ENCODE data around the gene TMEM74B.
A peak's percentile ranks its signal among the peaks of the same experiment; 100 is the strongest.

TMEM74B gene

DNA sequence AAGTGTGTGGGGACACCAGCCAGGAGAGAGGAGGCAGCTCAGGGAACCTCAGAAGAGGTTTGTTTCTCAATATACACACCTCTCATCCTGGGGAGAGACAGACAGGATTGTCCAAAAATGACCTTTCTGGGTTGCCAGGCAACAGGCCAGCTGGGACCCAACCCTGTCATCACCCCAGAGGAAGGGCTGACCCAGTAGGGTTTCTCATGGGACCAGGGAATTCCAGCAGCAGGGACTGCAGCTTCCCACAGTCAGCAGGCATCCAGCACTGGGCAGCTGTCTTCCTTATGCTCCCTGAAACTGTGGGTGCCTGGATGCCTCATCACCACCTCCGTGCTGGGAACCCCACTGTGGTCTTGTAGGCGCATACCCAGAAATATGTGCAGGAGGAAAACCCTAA lies 19.8 kb upstream of the TMEM74B start:
- no peak for DNase-seq

DNA sequence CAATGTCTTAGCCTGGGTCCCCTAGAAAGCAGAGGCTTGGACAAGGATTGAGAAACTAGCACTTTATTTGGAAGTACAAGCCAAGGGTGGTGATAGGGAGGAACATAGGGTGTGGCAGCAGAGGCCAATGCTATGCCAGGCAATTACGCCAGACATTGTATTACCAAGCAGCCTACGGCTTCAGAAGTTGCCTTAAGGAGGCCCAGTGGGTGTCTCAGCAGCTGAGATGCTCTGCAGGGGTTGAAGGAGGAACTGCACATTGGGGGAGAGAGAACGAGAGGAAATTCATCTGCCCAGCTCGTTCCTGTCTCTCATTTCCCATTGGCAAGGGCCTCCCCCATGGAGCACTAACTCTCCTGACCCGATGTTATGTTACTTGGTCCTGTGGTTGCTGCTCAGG lies 19.3 kb upstream of the TMEM74B start:
- DNase-seq, result peak; percentile 76 to 77

GRCh38 chr20:1203630-1204029 lies 18.8 kb upstream of the TMEM74B start:
- DNase-seq, result no peak

GRCh38 chr20:1202762-1203504 lies 18.2 kb upstream of the TMEM74B start, which contains the start of gene C20orf202:
Gene C20orf202 (plus strand): TSS chr20:1203454. CDS start chr20:1203586, 132 bp downstream.
- no peak for DNase-seq

DNA sequence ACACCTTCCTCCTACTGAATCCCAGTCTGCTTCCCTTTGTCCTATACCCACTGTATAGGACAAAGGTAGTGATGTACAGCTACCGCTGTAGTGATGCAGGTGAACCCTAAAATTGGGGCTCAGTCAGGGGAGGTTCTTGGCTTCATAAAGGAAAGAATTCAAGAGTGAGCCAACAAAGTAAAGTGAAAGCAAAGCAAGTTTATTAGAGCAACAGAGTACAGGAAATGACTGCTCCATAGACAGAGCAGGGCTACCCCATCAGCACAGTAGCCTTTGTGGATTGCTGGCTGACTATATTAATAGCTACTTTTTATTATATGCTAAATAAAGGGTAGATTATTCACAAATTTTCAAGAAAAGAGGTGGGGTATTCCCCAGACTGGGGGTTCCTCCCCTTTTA lies 15.2 kb upstream of the TMEM74B start:
- DNase-seq, result no peak

GRCh38 chr20:1199212-1199873 lies 14.6 kb upstream of the TMEM74B start:
- DNase-seq, result no peak

DNA sequence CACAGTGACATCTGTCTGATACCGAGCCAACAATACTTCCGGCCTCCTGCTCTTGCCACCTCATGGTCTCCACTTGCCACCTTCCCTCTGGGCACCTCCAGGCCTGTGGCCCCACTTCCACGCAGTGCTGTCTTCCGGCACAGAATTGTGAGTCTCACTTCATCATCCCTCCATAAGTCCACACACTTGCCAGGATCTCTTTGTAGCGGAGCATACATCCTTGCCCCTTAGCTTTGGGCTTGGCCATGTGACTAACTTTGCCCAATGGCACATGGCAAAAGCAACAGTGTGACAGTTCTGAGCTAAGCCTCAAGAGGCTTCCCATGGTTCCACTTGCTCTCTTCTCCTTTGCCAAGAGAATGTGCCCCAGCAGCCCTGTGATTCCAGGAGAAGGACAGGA lies 14.0 kb upstream of the TMEM74B start:
- no peak for DNase-seq

GRCh38 chr20:1197801-1198200 lies 13.0 kb upstream of the TMEM74B start:
- no peak for DNase-seq

- no peak for DNase-seq
Measured at GRCh38 chr20:1196634-1197033, 11.9 kb upstream of the TMEM74B start.

- no peak for DNase-seq
Measured at GRCh38 chr20:1195226-1195625, 10.4 kb upstream of the TMEM74B start.

DNA sequence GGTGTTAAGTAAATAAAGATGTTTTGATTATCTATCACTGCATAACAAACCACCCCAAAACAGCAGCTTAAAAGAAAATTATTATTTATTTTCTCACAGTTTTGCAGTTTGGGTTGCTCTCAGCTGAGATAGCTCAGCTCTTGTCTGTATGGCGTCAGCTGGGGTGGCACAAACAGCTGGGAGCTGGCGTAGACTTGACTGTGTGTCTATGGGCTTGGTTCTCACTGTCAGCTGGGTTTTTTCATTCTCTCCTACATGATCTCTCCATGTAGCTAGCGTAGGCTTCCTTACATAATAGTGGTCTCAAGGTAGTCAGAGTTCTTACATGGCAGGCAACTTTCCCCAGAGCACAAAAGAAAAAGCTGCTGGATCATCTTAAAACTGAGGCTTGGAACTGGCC lies 6.5 kb upstream of the TMEM74B start:
- DNase-seq, result no peak

GRCh38 chr20:1190847-1191246 lies 6.1 kb upstream of the TMEM74B start:
- DNase-seq, result no peak

GRCh38 chr20:1189827-1190226 lies 5.0 kb upstream of the TMEM74B start:
- DNase-seq, result no peak

GRCh38 chr20:1188347-1188746 lies 3.6 kb upstream of the TMEM74B start:
- no peak for DNase-seq

DNA sequence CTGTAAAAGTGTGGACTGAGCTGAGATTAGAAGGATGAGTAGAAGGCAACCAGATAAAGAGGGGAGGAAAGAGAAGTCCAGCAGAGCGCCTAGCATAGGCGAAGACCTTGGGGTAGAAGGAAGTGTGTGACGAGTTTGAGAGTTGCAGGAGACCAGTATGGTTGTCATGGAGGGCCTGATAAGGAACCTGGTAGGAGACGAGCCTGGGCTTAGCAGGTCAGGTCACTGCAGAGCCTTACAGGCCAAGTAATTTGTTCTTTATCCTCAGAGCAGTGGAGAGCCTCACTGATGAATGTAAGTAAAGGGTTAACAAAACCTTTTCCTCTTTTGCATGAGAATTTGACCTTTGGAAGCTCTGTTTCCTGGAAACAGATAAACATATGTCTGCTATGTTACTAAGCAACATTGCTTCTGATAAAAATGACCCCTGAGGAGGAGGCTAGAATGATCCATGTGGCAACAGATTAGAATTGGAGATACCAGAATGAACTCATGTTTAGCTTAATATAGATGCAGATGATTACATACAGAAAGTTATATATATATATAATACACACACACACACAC lies 2.9 kb upstream of the TMEM74B start:
- DNase-seq, result no peak

DNA sequence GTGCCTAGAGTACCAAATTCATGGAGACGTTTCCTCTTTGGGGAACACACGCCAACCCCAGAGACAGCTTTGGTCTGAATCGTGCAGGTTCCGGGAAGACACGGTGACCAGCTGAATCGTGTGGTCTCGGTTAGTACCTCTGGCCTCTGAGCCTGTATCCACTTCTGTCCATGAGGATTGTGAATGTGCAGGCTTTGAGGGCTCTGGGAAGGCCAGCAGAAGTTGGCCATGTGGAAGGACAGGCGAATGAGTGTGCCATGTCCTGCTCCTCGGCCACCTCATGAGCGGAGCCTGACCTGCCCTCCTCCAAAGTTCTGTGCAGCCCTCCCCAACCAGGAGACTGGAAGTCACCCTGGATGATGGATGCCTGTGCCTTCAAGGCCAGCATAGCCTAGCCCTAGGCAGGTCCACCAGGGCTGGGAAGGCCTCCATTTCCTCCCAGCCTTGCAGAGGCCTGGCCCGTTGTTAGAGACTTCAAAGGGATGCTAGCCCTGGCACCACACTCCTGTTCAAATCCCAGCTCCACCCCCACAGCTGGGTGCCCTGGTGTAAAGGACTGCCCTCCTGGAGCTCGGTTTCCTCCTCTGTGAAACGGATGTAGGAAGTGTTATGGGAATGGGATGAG lies 1.7 kb upstream of the TMEM74B start:
- DNase-seq, result no peak

DNA sequence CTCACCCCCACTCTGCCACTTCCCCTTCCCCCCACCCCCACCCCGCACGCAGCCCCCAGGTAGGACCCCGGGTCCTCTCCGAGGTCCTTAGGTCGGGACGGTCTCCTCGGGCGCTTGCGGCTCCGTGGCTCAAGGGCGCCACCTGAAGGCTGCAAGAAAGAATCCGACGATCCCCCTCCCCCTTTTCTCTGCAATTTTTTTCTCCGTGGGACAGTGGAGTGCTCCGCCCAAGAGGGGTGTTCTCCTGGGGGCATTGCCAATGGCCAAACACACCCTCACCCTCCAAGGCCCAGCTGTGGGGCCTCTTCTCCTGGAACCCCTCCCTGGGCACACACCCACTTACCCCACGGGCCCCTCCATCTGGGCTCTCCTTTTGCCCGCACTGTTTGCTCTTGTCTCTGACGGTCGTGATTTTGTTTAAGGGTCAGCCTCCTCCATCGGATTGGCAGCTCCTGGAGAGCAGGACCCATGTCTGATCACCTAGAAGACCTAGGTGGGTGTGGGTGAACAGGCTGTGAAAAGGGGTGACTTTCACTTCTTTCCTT lies 1.1 kb upstream of the TMEM74B start:
- DNase-seq, result peak; percentile 64

DNA sequence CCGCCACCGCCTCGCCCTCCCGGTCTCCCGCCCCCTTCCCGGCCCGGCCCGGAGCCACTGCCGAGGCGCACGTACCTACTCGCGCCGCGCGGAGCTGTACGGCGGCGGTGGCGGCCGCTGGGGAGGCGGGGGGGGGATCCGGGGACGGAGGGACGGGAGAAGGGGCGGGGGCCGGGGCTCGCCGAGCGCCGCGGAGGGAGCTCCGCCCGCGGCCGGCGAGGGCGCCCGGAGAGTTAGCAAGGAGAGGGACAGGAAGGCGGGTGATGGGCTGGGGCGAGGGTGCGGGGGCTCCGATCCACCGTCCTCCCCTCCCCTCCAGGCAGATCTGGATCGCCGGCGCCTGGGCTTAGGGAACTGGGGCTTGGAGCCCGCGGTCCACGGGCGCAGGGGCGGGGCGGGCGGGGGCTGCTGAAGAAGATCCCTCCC lies 548 bp upstream of the TMEM74B start:
- DNase-seq, result no peak

GRCh38 chr20:1184260-1184637 lies 532 bp downstream of the TMEM74B start:
- no peak for DNase-seq

DNA sequence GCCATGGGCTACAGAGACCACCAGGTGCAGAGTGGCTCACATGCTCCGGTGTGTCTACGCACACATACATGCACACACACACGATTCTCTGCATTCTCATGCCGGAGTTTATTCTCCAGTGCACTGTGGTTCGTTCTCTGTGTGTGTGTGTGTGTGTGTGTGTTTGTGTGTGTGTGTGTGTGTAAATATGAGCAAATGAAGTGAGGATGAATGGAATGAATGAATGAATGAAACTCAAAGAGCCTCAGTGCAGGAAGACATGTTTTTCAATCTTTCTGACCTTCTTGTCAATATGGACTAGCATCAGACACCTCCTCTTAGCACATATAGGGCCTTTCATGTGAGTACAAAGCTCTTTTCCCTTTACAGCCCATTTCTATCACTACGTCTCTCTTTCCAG lies 1.6 kb downstream of the TMEM74B start:
- DNase-seq, result no peak

- DNase-seq, result no peak
Measured at GRCh38 chr20:1182106-1182505, 2.7 kb downstream of the TMEM74B start.

GRCh38 chr20:1180949-1181348 lies 3.8 kb downstream of the TMEM74B start:
- no peak for DNase-seq

GRCh38 chr20:1178623-1179022 lies 6.2 kb downstream of the TMEM74B start:
- no peak for DNase-seq

GRCh38 chr20:1178103-1178502 lies 6.7 kb downstream of the TMEM74B start:
- no peak for DNase-seq
